PC-3 (cell line): Measurements from ENCODE around the gene NES. TPM values are rescaled to one million over a fixed set of nuclear protein-coding genes. Genes with fewer than 3 reads are reported as not detected.
A peak's percentile ranks its signal among the peaks of the same experiment; 100 is the strongest.

Experiments
- ATAC-seq: fragments of 200-7000 bp; cut with Tn5 transposase; 2 replicates; pipeline ENCODE4 v1.9.1; 2020; ENCODE audit warnings: mild to moderate bottlenecking, moderate library complexity
- BruUV-seq: library from RNA; stranded (reverse); fragments of 400-500 nt; replicated peaks from 2 replicates; lab custom pipeline; 2021; lab: Mats Ljungman, UMichigan
- CTCF ChIA-PET: fragments of 300-600 bp; sonication (Branson Sonifier 250); formaldehyde crosslinking; loops from one replicate; lab custom pipeline; 2022; ENCODE audit warnings: antibody characterized with exemption; lab: Charles Lee
- POLR2A ChIA-PET: fragments of 300-600 bp; sonication (Branson Sonifier 250); formaldehyde crosslinking; loops from one replicate; lab custom pipeline; 2022; ENCODE audit warnings: antibody characterized with exemption; ENCODE audit not compliant: unreplicated experiment; lab: Charles Lee
- DNase-seq: peaks from one replicate; pipeline ENCODE4 v3.0.0-alpha.2; 2015
- H2AFZ ChIP-seq: fragments of 300-600 bp; sonication (generic); 2 replicates; pipeline ENCODE4 v1.6.0; 2016; ENCODE audit warnings: antibody characterized with exemption, low read length
- H3F3A ChIP-seq: fragments of 300-600 bp; sonication (generic); one replicate; pipeline ENCODE4 v1.6.0; 2017; ENCODE audit warnings: antibody characterized with exemption, low read length, control low read depth, mild to moderate bottlenecking; ENCODE audit not compliant: unreplicated experiment
- H3K27ac ChIP-seq: fragments of 300-600 bp; sonication (generic); 2 replicates; pipeline ENCODE4 v1.5.1; 2016; ENCODE audit warnings: mild to moderate bottlenecking, low read length
- H3K27me3 ChIP-seq: fragments of 300-600 bp; sonication (generic); 2 replicates; pipeline ENCODE4 v1.6.1; 2016; ENCODE audit warnings: low read length, mixed read lengths
- H3K36me3 ChIP-seq: fragments of 300-600 bp; sonication (generic); 2 replicates; pipeline ENCODE4 v1.6.1; 2016; ENCODE audit warnings: low read depth, mixed run types, low read length, mixed read lengths
- H3K4me1 ChIP-seq: fragments of 300-600 bp; sonication (generic); 2 replicates; pipeline ENCODE4 v1.5.1; 2016; ENCODE audit warnings: low read length; ENCODE audit not compliant: insufficient read depth
- H3K4me2 ChIP-seq: fragments of 300-600 bp; sonication (generic); 2 replicates; pipeline ENCODE4 v1.6.0; 2016; ENCODE audit warnings: low read length
- H3K4me3 ChIP-seq: fragments of 300-600 bp; sonication (generic); 2 replicates; pipeline ENCODE4 v1.5.1; 2016; ENCODE audit warnings: mild to moderate bottlenecking, low read length, mixed read lengths
- H3K79me2 ChIP-seq: fragments of 300-600 bp; sonication (generic); 2 replicates; pipeline ENCODE4 v1.6.1; 2017; ENCODE audit warnings: low read length, mixed read lengths
- H3K9ac ChIP-seq: fragments of 300-600 bp; sonication (generic); 2 replicates; pipeline ENCODE4 v1.6.0; 2016; ENCODE audit warnings: mild to moderate bottlenecking, low read length
- H3K9me2 ChIP-seq: fragments of 300-600 bp; sonication (generic); replicated peaks from 2 replicates; pipeline ENCODE4 v1.6.1; 2016; ENCODE audit warnings: mixed run types, low read length, mixed read lengths
- H3K9me3 ChIP-seq: fragments of 300-600 bp; sonication (generic); 2 replicates; pipeline ENCODE4 v1.6.1; 2016; ENCODE audit warnings: low read length, mixed read lengths
- H4K20me1 ChIP-seq: fragments of 300-600 bp; sonication (generic); 2 replicates; pipeline ENCODE4 v1.6.1; 2016; ENCODE audit warnings: low read length, mixed read lengths
- CTCF ChIP-seq: fragments of 300-600 bp; sonication (generic); conservative IDR thresholded peaks from 2 replicates; pipeline ENCODE4 v1.5.1; 2017; ENCODE audit warnings: antibody characterized with exemption, low read depth, mild to moderate bottlenecking, low read length
- EZH2 ChIP-seq: fragments of 300-600 bp; sonication (generic); IDR thresholded peaks from one replicate; pipeline ENCODE4 v1.6.1; 2017; ENCODE audit warnings: antibody characterized with exemption, mild to moderate bottlenecking, low read length; ENCODE audit not compliant: unreplicated experiment
- EZH2phosphoT487 ChIP-seq: fragments of 300-600 bp; sonication (generic); IDR thresholded peaks from 2 replicates; pipeline ENCODE4 v1.6.1; 2018; ENCODE audit warnings: mild to moderate bottlenecking, antibody characterized with exemption, low read length, borderline replicate concordance
- intact Hi-C: fragments of 100-400 bp; cut with micrococcal nuclease; formaldehyde crosslinking; loops from 2 replicates; pipeline ENCODE4 v1.9.0; 2023
- total RNA-seq: library from RNA; depleted of rRNA; stranded (reverse); fragments of >200 nt; gene quantifications from 2 replicates; pipeline ENCODE4 v1.2.3, GENCODE V29; 2014

NES gene
- total RNA-seq, 1 experiment from 2014 or later: 58.2 TPM

GRCh38 chr1:156711011-156711817, 34.0 kb upstream of the NES start:
- H3K27ac ChIP-seq: no peak overlapping the region
- no peaks in the 10 kb centered on the region for H3K9me2 ChIP-seq
- TF ChIP-seq CTCF (no peak), EZH2phosphoT487 (no peak), EZH2 (no peak)
- H3F3A ChIP-seq: no peaks in the 10 kb centered on the region
- BruUV-seq: no TSS peak
- no peak overlapping the region for H3K4me3 ChIP-seq
- no peaks in the 10 kb centered on the region for H3K9me3 ChIP-seq
- POLR2A ChIA-PET: no interaction called here
- H3K9ac ChIP-seq: no peak overlapping the region
- peaks cover 25% of the 10 kb centered on the region for H3K4me1 ChIP-seq
- intact Hi-C loops: no loop called here
- H3K4me2 ChIP-seq: no peak overlapping the region
- no peak for DNase-seq
- H2AFZ ChIP-seq: no peak overlapping the region
- H4K20me1 ChIP-seq: no peaks in the 10 kb centered on the region
- H3K27me3 ChIP-seq: no peaks in the 10 kb centered on the region
- no peak for ATAC-seq
- H3K36me3 ChIP-seq: no peaks in the 10 kb centered on the region
- CTCF ChIA-PET: interaction anchor here (2.4 kb wide), 1 partner anchor 21 kb away, joined by 12 read pairs; no protein-coding TSS in a partner anchor
- no peaks in the 10 kb centered on the region for H3K79me2 ChIP-seq

- no peak for TF ChIP-seq CTCF
- no peak for TF ChIP-seq EZH2
- TF ChIP-seq EZH2phosphoT487: no peak
- peaks cover 38% of the 10 kb centered on the region for H3K4me1 ChIP-seq
- BruUV-seq: no TSS peak
- peak; percentile 77 for ATAC-seq
- H3K27ac ChIP-seq: no peak overlapping the region
- H3K27me3 ChIP-seq: no peaks in the 10 kb centered on the region
- H3K9me3 ChIP-seq: no peaks in the 10 kb centered on the region
- CTCF ChIA-PET: interaction anchor here (0.8 to 2.4 kb wide), 3 partner anchors 16 to 324 kb away, joined by 4 to 12 read pairs (median 5); no protein-coding TSS in a partner anchor
- no peaks in the 10 kb centered on the region for H3K79me2 ChIP-seq
- peak; percentile 83 for DNase-seq
- intact Hi-C loops: loop anchor here (1.0 kb wide), 1 partner anchor 16 kb away; no protein-coding TSS in a partner anchor
- H3K4me2 ChIP-seq: peak overlapping the region; percentile 40; the same call in 1 of the 2 replicates
- POLR2A ChIA-PET: interaction anchor here (0.5 kb wide), 1 partner anchor 22 kb away, joined by 5 read pairs; no protein-coding TSS in a partner anchor
- H3K9me2 ChIP-seq: no peaks in the 10 kb centered on the region
- H2AFZ ChIP-seq: no peak overlapping the region
- H3F3A ChIP-seq: no peaks in the 10 kb centered on the region
- H4K20me1 ChIP-seq: no peaks in the 10 kb centered on the region
- no peak overlapping the region for H3K9ac ChIP-seq
- no peak overlapping the region for H3K4me3 ChIP-seq
- no peaks in the 10 kb centered on the region for H3K36me3 ChIP-seq
These were observed 32.7 kb upstream of the NES start for GRCh38 chr1:156709757-156710489.
